ENCODE results near the gene SLC16A11. TPM values are rescaled to one million over a fixed set of nuclear protein-coding genes. Genes with fewer than 3 reads are reported as not detected.

Gene SLC16A11
- total RNA-seq, 1 donor from 2014 or later, result 3.9 TPM

GRCh38 chr17:7072406-7072805 is 28.5 kb upstream of the SLC16A11 start:
- H3K27ac Mint-ChIP-seq, result no peak overlapping the region
- DNase-seq (ENCODE audit: extremely low spot score, unreplicated experiment), result no peak
- no peaks in the 10 kb centered on the region for H3K4me1 Mint-ChIP-seq (ENCODE audit: unreplicated experiment)
- H3K4me3 Mint-ChIP-seq, result no peak overlapping the region
- H3K36me3 Mint-ChIP-seq, result no peaks in the 10 kb centered on the region
- peaks cover 6% of the 10 kb centered on the region for H3K9me3 Mint-ChIP-seq
- no peak for TF ChIP-seq CTCF (conservative IDR thresholded peaks at IDR 0.05)
- peaks cover 17% of the 10 kb centered on the region for H3K27me3 Mint-ChIP-seq

DNA sequence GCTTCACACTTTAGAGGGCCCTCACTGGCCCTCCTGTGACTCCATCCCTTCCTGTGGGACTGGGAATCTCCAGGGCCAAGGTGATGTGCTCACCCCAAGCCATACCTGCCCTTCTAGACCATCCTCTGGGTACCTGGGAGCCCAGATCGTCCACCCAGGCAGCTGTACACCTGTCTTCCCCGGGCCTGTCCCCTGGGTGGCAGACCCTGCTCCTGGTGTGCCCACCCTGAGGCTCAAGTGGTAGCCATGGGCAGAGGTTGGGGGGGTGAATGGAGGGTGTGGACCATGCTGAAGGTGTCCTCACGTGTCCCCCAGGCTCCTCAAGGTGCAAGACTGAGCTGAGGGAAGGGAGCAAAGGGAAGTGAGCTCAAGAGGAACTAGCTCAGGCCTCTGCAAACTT is 26.8 kb upstream of the SLC16A11 start:
- Mint-ChIP-seq H3K4me3 (no peak overlapping the region), H3K36me3 (no peaks in the 10 kb centered on the region), H3K9me3 (peaks cover 6% of the 10 kb centered on the region)

DNA sequence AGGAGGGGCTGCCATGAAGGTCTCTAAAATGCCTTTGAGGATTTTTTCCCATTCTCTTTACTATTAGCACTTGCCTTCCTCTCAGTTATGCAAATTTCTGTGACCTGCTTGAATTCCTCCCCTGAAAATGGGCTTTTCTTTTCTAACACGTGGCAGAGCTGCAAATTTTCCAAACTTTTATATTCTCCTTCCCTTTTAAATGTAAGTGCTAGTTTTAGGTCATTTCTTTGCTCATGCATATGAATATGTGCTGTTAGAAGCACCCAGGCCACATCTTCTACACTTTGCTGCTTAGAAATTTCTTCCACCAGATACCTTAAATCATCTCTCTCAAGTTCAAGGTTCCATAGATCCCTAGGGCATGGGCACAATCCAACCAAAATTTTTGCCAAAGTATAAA is 24.4 kb upstream of the SLC16A11 start:
- Mint-ChIP-seq H3K27me3 (peaks cover 25% of the 10 kb centered on the region), H3K4me1 (ENCODE audit: unreplicated experiment) (no peaks in the 10 kb centered on the region), H3K9me3 (peaks cover 6% of the 10 kb centered on the region), H3K27ac (no peak overlapping the region), H3K36me3 (no peaks in the 10 kb centered on the region), H3K4me3 (no peak overlapping the region)
- no peak for TF ChIP-seq CTCF (conservative IDR thresholded peaks at IDR 0.05)
- DNase-seq (ENCODE audit: extremely low spot score, unreplicated experiment), result no peak

More for the DNA sequence above, 26.8 kb upstream of the SLC16A11 start:
- H3K27ac Mint-ChIP-seq, result no peak overlapping the region
- no peak for TF ChIP-seq CTCF (conservative IDR thresholded peaks at IDR 0.05)
- no peaks in the 10 kb centered on the region for H3K4me1 Mint-ChIP-seq (ENCODE audit: unreplicated experiment)
- peaks cover 22% of the 10 kb centered on the region for H3K27me3 Mint-ChIP-seq
- DNase-seq (ENCODE audit: extremely low spot score, unreplicated experiment), result no peak

DNA sequence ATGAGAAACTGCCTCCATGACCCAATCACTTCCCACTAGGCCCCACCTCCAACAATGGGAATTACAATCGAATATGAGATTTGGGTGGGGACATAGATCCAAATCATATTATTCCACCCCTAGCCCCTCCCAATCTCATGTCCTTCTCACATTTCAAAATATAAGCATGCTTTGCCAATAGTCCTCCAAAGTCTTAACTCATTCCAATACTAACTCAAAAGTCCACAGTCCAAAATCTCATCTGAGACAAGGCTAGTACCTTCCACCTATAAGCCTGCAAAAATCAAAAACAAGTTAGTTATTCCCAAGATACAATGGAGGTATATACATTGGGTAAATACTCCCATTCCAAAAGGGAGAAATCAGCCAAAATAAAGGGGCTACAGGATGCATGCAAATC is 23.3 kb upstream of the SLC16A11 start:
- no peak for DNase-seq (ENCODE audit: extremely low spot score, unreplicated experiment)

DNA sequence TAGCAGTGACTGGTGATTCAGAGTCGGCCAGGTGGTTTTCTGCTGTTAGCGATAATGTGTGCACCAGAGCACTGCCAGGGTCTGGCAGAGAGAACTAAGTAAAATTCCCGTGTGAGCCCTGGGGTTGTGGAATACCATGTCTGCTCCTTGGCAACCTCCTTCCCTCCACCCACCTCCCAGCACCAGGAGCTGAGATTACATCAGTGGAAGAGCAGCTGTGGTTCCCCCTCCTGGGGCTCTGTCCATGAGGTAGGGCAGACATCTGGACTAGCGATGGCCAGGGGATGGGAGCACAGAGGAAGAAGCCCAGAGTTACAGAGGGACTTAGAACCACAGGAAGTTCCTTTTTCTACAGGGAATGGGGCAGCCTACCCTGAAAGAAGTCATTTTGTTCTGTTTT is 20.4 kb upstream of the SLC16A11 start:
- Mint-ChIP-seq H3K27me3 (peaks cover 15% of the 10 kb centered on the region), H3K9me3 (peaks cover 6% of the 10 kb centered on the region), H3K27ac (no peak overlapping the region), H3K36me3 (no peaks in the 10 kb centered on the region), H3K4me1 (ENCODE audit: unreplicated experiment) (peaks cover 4% of the 10 kb centered on the region), H3K4me3 (no peak overlapping the region)
- DNase-seq (ENCODE audit: extremely low spot score, unreplicated experiment), result no peak
- TF ChIP-seq CTCF (conservative IDR thresholded peaks at IDR 0.05), result no peak

More for the DNA sequence above, 23.3 kb upstream of the SLC16A11 start:
- Mint-ChIP-seq H3K27me3 (peaks cover 23% of the 10 kb centered on the region), H3K36me3 (no peaks in the 10 kb centered on the region), H3K27ac (no peak overlapping the region), H3K4me1 (ENCODE audit: unreplicated experiment) (peaks cover 4% of the 10 kb centered on the region), H3K4me3 (no peak overlapping the region), H3K9me3 (peaks cover 6% of the 10 kb centered on the region)
- no peak for TF ChIP-seq CTCF (conservative IDR thresholded peaks at IDR 0.05)

- Mint-ChIP-seq H3K9me3 (peaks cover 6% of the 10 kb centered on the region), H3K36me3 (no peaks in the 10 kb centered on the region), H3K4me1 (ENCODE audit: unreplicated experiment) (peaks cover 4% of the 10 kb centered on the region), H3K4me3 (no peak overlapping the region), H3K27me3 (peaks cover 15% of the 10 kb centered on the region), H3K27ac (no peak overlapping the region)
- no peak for DNase-seq (ENCODE audit: extremely low spot score, unreplicated experiment)
- no peak for TF ChIP-seq CTCF (conservative IDR thresholded peaks at IDR 0.05)
These were observed 19.7 kb upstream of the SLC16A11 start for GRCh38 chr17:7063518-7064094.

Measured in type B pancreatic cell (in vitro differentiated cells).